GM18951 (cell line): Measurements from ENCODE around the gene NUB1.

Experiments used
- POLR2A ChIP-seq: IDR thresholded peaks from 4 replicates; pipeline ENCODE4 v1.6.1; 2011; ENCODE audit warnings: mild to moderate bottlenecking; ENCODE audit not compliant: insufficient read length, insufficient read depth; ENCODE audit errors: extremely low read depth
- in situ Hi-C: fragments of 300-500 bp; cut with MboI; formaldehyde crosslinking; loops from one replicate; pipeline ENCODE4 v1.12.0; 2022; ENCODE audit warnings: low sequenced_read_pairs, mixed read lengths, inconsistent platforms; ENCODE audit not compliant: unreplicated experiment

Gene NUB1

DNA sequence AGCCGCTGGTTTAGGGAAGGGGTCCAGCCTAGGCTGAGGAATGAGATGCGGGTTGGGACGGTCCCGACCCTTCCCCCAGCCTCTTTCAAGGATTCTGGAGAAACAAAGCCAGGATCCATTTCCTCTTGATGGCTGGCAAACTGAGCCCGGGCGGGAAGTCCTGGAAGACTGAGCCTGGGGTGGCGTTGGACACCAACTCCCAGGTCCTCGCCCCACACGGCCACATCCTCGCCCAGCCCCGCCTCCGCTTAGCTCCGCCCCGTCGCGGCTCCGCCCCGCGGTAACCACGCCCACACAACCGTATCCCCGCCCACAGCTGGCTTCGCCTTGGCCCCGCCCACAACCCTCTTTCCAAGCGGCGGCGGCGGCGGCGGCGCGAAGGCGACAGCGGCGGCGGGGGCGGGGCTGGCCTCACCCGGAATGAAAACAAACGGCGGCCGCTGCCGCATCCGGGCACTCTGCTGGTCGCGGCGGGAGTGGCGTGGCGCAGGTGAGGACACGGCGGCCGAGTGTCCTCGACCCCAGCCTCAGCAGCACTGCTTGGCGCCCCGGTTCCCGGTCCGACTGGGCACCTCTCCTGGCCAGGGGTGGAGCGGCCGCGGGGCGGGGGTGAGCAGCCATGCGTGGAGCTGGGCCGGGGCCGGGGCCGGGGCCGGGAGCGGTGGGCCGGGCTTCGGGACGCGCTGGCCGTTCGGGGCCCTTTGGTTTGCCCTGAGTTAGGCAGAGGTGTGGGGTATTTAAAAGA lies at the start of gene NUB1:
Gene NUB1 (plus strand): TSS at position 456 of the 745 bp plus-strand sequence. CDS start 3,538 bp downstream, outside the sequence.
- peak; percentile 50 for TF ChIP-seq POLR2A
- in situ Hi-C loops: no loop called here

DNA sequence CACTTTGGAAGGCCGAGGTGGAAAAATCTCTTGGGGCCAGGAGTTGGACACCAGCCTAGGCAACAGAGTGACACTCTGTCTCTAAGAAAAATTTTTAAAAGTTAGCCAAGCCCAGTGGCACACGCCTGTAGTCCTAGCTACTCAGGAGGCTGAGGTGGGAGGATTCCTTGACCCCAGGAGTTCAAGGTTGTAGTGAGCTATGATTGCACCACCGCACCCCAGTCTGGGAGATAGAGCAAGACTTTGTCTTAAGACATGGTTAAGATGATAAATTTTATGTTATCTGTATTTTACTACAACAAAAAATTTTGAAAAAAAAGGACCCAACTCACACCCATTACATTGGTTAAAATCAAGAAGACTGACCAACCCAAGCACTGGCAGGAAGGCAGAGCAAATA lies 48.8 kb upstream of the NUB1 start:
- in situ Hi-C loops: no loop called here
- TF ChIP-seq POLR2A: no peak

GRCh38 chr7:151296202-151296992 lies 45.2 kb upstream of the NUB1 start:
- in situ Hi-C loops: no loop called here

DNA sequence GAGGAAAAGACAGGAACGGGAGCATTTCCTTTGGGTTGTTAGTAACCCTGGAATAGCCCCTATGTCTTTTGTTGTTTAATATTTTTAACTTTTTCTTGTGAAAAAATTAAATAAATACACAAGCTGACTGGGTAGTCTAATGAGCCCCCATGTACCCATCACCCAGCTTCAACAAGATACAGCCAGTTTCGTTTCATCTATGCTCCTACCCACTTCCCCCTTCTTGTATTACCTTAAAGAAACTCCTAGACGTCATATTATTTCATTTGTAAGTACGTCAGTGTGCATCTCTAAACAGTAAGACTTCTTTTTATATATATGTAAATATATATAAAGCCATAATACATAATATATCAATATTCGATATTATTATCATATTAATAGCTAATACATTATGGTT lies 42.8 kb upstream of the NUB1 start:
- TF ChIP-seq POLR2A: no peak
- in situ Hi-C loops: no loop called here

More at GRCh38 chr7:151296202-151296992, 45.2 kb upstream of the NUB1 start:
- no peak for TF ChIP-seq POLR2A

GRCh38 chr7:151299530-151299929 lies 42.1 kb upstream of the NUB1 start:
- in situ Hi-C loops: no loop called here
- TF ChIP-seq POLR2A: no peak

DNA sequence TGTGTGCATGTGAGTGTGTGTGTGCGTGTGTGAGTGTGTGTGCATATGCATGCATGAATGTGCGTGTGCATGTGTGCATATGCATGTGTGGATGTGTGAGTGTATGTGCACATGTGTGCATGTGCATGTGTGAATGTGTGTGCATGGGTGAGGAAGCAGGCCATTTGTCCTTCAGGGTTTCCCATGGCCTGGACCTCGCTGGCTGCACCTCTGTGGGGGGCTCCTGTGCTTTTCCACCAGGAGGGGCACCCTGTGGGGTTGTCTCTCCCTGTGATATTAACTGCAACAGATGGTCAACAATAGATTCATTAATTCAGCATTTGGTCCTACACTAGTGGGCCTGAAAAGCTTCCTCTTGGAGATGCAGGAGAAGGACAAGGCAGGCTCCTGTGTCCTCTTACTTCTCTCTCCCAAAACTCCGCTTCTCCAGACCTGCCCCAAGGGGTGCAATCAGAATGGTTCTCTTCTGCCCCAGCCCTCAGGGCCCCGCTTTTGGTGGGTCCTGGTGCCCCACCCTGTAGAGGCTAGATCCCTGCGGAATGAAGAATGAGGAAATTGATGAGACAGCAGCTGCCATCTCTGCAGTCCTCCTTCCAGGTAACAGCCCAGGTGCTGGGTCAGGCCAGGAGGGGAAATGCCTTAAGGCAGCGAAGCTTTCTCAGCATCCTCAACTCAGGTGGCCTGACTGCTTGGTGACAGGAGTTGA lies 41.5 kb upstream of the NUB1 start:
- in situ Hi-C loops: loop anchor here (10.0 kb wide), 1 partner anchor 145 kb away; the partner anchor contains the start of gene CRYGN
- no peak for TF ChIP-seq POLR2A

- in situ Hi-C loops: loop anchor here (10.0 kb wide), 1 partner anchor 143 kb away; the partner anchor contains the start of gene CRYGN
Measured at GRCh38 chr7:151301471-151302462, 39.8 kb upstream of the NUB1 start.

DNA sequence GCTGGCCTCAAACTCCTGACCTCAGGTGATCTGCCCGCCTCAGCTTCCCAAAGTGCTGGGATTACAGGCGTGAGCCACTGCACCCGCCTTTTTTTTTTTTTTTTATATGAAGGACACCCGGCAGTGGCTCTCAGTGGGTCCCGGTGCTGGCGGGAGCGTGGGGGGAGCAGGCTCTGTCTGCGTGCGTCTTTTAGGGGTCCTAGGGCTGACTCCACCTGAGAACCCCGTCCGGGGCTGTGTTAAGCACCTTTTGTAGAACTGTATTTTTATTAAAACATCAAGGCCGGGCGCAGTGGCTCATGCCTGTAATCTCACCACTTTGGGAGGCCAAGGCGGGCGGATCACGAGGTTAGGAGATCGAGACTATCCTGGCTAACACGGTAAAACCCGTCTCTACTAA lies 37.4 kb upstream of the NUB1 start:
- in situ Hi-C loops: loop anchor here (10.0 kb wide), 1 partner anchor 141 kb away; the partner anchor contains the start of gene CRYGN

More at GRCh38 chr7:151301471-151302462, 39.8 kb upstream of the NUB1 start:
- no peak for TF ChIP-seq POLR2A

DNA sequence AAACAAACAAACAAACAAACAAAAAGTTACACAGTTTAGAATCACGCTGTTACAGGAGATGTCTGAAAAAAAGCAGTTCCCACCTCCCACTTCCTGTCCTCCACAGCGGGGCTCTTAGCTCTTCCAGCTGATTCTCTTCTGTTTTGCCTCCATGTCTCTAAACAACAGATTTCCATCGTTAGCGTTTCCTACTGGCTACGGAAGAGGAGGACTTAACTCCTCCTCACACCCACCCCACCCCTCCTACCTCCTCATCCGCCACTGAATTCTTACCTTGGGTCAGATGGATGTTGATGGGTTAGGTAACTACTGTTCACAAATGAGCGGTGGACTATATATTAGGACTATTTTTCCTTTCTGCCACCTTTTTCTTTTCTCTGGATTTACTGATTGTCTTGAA lies 36.8 kb upstream of the NUB1 start:
- TF ChIP-seq POLR2A: no peak
- in situ Hi-C loops: loop anchor here (10.0 kb wide), 1 partner anchor 140 kb away; the partner anchor contains the start of gene CRYGN

GRCh38 chr7:151306374-151306773 lies 35.2 kb upstream of the NUB1 start:
- no peak for TF ChIP-seq POLR2A
- in situ Hi-C loops: loop anchor here (10.0 kb wide), 1 partner anchor 138 kb away; the partner anchor contains the start of gene CRYGN

DNA sequence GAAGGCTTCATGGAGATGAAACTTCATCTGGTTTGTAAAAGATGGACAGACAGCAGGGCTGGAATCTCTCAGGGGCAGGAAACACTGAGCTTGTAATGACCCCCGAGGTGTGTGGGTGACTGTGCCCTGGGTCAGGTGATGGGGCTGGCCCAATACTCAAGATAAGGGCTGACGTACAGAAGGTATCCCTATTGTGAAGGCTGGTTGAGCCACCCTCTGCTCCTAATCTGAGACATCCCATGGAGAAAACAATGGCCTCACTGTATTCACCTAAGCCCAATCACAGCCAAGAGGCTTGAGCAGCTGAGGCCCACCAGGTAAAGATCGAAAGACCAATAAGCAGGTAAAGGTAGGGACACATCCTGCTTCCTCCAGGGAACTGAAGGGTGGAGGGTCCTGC lies 34.8 kb upstream of the NUB1 start:
- in situ Hi-C loops: loop anchor here (10.0 kb wide), 1 partner anchor 138 kb away; the partner anchor contains the start of gene CRYGN
- TF ChIP-seq POLR2A: no peak

DNA sequence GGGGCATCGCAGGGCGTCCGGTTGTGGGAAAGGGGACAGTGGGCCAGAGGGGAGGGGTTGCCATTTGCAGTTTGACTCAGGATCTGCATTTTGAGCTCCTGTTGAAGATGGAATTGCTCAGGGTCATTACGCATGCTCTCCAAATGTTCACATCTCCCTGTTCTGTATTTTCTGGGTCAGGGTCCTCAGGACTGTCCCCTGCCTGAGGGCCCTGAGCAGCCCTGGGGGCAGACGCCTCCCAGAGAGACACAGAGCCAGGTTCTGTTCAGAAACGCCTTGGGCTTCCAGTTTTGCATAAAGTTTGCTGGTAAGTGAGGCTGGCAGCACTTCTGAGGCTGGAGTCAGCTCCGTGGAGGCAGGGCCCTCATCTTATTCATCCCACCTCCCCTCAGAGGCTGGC lies 34.1 kb upstream of the NUB1 start:
- no peak for TF ChIP-seq POLR2A
- in situ Hi-C loops: loop anchor here (10.0 kb wide), 1 partner anchor 137 kb away; the partner anchor contains the start of gene CRYGN

DNA sequence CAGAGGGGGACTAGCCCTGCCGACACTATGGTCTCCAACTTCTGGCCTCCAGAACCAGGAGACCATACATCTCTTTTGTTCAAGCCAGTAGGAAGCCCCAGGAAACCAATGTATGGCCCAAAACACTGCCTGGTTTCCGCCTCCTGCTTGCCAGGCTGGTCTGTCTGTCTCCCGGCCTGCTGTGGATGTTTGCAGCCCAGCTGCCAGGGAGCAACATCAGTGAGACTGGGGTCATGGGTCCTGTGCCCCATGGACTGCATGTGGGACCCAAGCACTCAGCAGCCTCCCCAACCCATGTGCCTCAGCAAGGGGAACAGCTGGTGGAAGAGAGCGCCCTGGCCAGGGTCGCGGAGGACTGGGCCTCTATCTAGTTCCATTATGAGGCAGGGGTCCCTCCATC lies 33.4 kb upstream of the NUB1 start:
- in situ Hi-C loops: loop anchor here (10.0 kb wide), 1 partner anchor 137 kb away; the partner anchor contains the start of gene CRYGN

More for the DNA sequence above, 33.4 kb upstream of the NUB1 start:
- no peak for TF ChIP-seq POLR2A
